GM19372 (cell line): Measurements from ENCODE around the gene CNOT10.
"Not testable (repeated sequence)": the region's sequence is repeated elsewhere in the genome, so short reads cannot be mapped to it uniquely, and the experiment has no call there.

Experiments used
- ATAC-seq: cut with Tn5 transposase; IDR thresholded peaks from one replicate; pipeline ENCODE4 v1.9.1; 2021; ENCODE audit warnings: mild to moderate bottlenecking, low read depth, moderate library complexity; ENCODE audit not compliant: unreplicated experiment

The CNOT10 gene, protein sequence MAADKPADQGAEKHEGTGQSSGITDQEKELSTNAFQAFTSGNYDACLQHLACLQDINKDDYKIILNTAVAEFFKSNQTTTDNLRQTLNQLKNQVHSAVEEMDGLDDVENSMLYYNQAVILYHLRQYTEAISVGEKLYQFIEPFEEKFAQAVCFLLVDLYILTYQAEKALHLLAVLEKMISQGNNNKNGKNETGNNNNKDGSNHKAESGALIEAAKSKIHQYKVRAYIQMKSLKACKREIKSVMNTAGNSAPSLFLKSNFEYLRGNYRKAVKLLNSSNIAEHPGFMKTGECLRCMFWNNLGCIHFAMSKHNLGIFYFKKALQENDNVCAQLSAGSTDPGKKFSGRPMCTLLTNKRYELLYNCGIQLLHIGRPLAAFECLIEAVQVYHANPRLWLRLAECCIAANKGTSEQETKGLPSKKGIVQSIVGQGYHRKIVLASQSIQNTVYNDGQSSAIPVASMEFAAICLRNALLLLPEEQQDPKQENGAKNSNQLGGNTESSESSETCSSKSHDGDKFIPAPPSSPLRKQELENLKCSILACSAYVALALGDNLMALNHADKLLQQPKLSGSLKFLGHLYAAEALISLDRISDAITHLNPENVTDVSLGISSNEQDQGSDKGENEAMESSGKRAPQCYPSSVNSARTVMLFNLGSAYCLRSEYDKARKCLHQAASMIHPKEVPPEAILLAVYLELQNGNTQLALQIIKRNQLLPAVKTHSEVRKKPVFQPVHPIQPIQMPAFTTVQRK

GRCh38 chr3:32684800-32685542 is at the start of gene CNOT10:
Gene CNOT10, plus strand, starts transcription at chr3:32685188. Its CDS starts 273 bp downstream, at chr3:32685461.
- ATAC-seq, result peak; percentile 97

DNA sequence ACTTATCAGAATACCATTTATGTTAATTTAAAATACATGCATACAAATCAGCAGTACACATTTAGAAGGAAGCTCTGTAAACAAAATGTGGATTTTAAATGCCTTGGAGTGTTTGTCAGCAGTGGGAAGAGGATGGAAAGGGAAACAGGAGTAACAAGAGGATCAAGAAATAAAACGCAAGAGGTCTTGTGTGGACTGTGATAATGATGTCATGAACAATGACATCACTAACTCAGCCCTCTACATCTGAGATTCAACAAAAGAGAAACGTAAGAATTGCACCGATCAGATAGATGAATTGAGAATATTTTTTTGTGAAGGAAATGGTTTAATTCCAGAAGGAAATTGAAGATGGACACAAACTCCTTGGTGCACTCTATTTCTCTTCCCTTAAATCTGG is 44.0 kb upstream of the CNOT10 start:
- no peak for ATAC-seq

GRCh38 chr3:32641356-32641755 is 43.6 kb upstream of the CNOT10 start:
- ATAC-seq, result no peak

GRCh38 chr3:32643354-32643753 is 41.6 kb upstream of the CNOT10 start:
- ATAC-seq, result no peak

DNA sequence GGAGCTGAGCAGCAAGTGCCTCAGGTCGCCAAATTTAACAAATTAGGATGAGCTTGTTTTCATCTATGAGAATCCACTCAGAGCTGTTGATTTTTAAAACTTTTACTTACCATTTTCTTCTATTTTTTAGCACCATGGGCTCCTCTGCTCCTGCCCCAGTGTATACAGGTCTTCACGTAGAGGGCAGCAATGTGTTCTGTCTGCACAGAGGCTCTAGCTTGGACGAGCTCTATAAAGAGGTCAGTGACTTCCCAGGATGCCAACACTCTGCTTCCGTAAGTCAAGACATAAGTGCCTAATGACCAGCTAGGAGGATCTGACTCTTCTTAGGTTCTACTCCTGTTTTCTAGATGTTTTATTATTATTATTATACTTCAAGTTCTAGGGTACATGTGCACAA is 41.2 kb upstream of the CNOT10 start:
- ATAC-seq, result no peak

GRCh38 chr3:32644380-32644779 is 40.6 kb upstream of the CNOT10 start:
- ATAC-seq, result no peak

GRCh38 chr3:32646761-32647160 is 38.2 kb upstream of the CNOT10 start:
- no peak for ATAC-seq

DNA sequence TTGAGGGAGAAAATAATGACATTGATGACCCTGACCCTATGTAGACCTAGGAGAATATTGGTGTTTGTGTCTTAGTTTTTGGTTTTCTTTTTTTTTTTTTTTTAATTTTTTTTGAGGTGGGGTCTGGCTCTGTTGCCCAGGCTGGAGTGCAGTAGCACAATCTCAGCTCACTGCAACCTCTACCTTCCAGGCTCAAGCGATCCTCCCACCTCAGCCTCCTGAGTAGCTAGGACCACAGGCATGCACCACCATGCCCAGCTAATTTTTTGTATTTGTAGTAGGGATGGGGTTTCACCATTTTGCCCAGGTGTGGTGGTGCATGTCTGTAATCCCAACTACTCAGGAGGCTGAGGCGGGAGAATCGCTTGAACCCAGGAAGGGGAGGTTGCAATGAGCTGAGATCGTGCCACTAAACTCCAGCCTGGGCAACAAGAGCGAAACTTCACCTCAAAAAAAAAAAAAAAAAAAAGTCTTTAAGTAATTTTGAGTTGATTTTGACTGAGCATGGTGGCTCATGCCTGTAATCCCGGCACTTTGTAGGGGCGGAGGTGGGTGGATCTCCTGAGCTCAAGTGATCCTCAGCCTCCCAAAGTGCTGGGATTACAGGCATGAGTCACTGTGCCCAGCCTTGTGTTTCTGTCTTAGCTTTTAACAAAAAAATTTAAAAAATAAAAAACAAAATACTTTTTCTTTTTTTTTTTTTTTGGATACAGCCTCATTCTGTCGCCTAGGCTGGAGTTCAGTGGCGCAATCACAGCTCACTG is 32.5 kb upstream of the CNOT10 start:
- ATAC-seq, result not testable (repeated sequence)

- no peak for ATAC-seq
Observed at GRCh38 chr3:32655167-32655566, 29.8 kb upstream of the CNOT10 start.

DNA sequence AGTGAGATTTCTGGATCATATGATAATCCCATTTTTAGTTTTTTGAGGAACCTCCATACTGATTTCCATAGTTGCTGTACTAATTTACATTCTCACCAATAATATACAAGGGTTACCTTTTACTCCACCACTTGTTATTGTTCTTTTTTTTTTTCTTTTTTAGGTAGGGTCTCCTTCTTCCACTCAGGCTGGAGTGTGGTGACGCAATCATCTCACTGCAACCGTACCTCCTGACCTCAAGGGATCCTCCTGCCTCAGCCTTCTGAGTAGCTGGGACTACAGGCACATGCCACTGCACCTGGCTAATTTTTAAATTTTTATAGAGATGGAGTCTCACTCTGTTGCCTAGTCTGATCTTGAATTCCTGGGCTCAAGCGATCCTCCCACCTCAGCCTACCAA is 24.4 kb upstream of the CNOT10 start:
- ATAC-seq, result no peak

DNA sequence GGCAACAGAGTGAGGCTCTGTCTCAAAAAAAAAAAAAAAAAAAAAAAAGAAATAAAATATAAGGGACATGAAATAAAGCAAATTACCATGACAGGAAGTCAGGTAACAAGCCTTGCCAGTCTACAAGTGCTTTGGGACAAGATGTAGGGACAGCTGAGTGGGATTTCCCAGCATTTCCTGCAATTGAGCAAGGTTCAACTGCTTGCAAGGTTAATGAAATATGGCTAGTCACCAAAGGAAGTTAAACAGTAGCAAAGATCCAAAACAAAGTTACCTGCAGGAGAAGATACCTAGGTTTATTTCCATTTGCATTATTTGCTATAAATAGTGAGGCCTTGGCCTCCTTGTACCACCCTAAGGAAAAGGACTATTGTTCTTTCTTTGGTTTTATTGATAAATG is 22.3 kb upstream of the CNOT10 start:
- ATAC-seq, result no peak

GRCh38 chr3:32664630-32665075 is 20.3 kb upstream of the CNOT10 start:
- not testable (repeated sequence) for ATAC-seq

- ATAC-seq, result no peak
Observed at GRCh38 chr3:32667072-32667582, 17.9 kb upstream of the CNOT10 start.

- ATAC-seq, result not testable (repeated sequence)
Observed at GRCh38 chr3:32669226-32669625, 15.8 kb upstream of the CNOT10 start.

DNA sequence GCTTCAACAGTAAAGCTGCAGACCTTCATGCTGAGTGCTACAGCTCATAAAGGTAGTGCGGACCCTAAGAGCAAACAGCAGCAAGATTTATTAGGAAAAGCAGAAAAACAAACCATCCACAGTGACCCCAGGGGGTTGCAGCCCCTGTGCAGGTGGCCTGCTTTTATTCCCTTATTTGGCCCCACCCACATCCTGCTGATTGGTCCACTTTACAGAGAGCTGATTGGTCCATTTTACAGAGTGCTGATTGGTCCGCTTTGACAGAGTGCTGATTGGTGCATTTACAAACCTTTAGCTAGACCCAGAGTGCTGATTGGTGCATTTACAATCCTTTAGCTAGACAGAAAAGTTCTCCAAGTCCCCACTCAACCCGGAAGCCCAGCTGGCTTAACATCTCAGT is 11.3 kb upstream of the CNOT10 start:
- ATAC-seq, result not testable (repeated sequence)

DNA sequence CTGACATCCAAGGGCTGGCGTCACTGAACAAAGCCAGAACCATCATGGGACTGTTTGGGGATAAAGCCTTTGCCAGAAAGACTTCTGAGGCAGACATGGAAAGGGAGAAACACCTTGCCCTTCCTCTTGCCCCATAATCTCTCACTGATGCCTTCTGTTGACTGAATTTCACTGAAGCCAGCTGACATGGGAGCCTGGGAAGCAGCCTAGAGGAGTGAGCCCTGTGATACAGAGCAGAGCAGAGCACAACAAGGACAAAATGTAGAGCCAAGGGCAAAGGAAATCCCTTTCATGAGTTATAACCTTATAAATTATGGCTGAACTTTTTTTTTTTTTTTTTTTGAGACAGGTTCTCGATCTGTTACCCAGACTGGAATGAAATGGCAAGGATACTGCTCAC is 9.8 kb upstream of the CNOT10 start:
- no peak for ATAC-seq

DNA sequence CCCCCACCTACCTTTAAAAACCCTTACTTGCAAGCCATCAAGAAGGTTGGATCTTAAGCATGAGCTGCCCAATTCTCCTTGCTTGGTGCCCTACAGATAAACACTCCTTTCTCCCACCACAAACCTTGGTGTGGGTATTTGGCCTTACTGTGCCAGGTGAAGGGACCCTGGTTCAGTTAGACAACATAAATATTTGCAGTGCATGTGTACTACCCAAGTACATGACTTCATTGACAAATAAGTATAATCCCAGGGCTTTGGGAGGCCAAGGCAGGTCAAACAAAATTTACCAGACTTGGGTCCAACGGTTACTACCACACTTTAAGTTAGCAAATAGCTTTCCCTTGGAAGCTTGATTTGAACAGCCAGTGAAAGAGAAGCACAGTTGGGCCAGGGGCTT is 9.3 kb upstream of the CNOT10 start:
- no peak for ATAC-seq

GRCh38 chr3:32681811-32682210 is 3.2 kb upstream of the CNOT10 start:
- ATAC-seq, result no peak

DNA sequence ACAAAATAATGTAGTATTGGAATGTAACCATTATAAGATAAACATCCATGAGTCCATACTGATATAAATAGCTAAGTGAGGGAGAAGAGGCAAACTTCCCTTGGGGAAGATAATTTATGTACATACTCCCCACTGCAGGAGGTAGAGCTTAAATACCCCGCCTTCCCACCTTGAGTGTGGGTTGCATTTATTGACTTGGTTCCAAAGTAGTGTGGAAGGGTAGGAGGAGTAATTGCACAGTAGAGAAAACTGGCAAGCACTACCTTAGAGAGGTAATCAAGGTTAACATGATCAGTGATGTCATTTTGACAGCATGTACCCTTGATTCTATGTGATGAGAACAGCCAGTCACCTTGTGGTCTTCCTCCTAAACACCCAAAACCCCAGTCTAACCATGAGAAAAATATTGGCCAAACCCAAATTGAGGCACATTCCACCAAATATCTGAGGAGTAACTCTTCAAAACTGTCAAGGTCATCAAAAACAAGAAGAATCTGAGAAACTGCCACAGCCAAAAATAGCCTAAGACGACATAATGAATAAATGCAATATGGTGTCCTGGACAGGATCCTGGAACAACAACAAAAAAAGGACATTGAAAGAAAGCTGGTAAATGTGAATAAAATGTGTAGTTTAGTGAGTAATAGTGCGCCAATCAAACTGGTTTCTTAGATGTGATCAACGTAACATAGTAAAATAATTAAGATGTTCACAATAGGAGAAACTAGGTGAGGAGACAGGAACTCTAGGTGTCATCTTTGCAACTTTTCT is 774 bp upstream of the CNOT10 start:
- ATAC-seq, result no peak
